H1 (cell line): ENCODE results near the gene UGT1A9. TPM values are rescaled to one million over a fixed set of nuclear protein-coding genes. Genes with fewer than 3 reads are reported as not detected.

ENCODE experiments used
- CHD7 ChIP-seq: fragments of 300-600 bp; sonication (generic); IDR thresholded peaks from 2 replicates; pipeline ENCODE4 v1.7.1; 2012; ENCODE audit warnings: low read length, moderate library complexity, mild to moderate bottlenecking, inconsistent platforms; ENCODE audit not compliant: insufficient replicate concordance
- SIRT6 ChIP-seq: IDR thresholded peaks from one replicate; pipeline ENCODE4 v1.7.1; 2012; ENCODE audit warnings: low read length, inconsistent platforms
- polyA plus RNA-seq, 7 experiments: library from polyadenylated mRNA; depleted of rRNA in 3 of 7; stranded (reverse) in 5 of 7; unstranded in 2 of 7; fragments of >200 nt in 5 of 7; fragments of 200-250 nt in 2 of 7; gene quantifications; 1 replicate in 5 of 7; 2 replicates in 1 of 7; 4 replicates in 1 of 7; pipeline versions ENCODE4 v1.2.1 to v1.2.3, GENCODE V29; 2011 to 2013; ENCODE audit warnings: missing spikeins in 2 of 7, mixed read lengths in 2 of 7
- total RNA-seq: library from RNA; stranded (reverse); fragmentation: NEBNext Ultra II Directional; extraction: Animal tissue kit (Norgen Biotek cat#: 25700); gene quantifications from 2 replicates; pipeline ENCODE4 v1.2.1, GENCODE V29; 2021

UGT1A9 gene
- total and polyA plus RNA-seq, 2 of the 8 experiments (the other 6 are each of a cell fraction or from before 2014, with no cell fraction given) = not detected

- TF ChIP-seq CHD7 (no peak), SIRT6 (no peak)
These were observed 41.0 kb downstream of the UGT1A9 start, which contains the start of gene UGT1A5 (continued) for GRCh38 chr2:233712611-233713261.
